Measurements from ENCODE around the gene GRB2.

GRB2 gene

DNA sequence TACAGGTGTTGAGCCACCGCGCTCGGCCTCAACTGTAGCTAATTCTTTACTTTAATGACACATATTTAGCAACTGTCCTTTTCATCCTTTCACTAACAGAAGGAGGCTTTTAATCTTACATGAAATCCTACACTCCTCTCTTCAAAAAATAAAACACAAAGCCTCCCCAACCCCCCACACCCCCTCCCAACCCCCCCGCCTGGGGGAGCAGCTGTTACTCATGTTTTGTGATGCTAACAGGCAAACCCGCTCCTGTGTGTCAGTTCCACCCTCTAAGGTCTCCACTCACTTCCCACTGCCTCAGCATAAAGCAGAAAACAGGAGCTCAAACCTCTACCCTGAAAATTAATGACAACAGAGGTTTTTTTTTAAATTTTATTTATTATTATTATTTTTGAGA is 60.8 kb downstream of the GRB2 start:
- Histone ChIP-seq H3K27ac (ENCODE audit: insufficient read depth, low read length, poor library complexity, severe bottlenecking) (no peak overlapping the region), H3K36me3 (ENCODE audit: control insufficient read depth, insufficient read depth, low read length) (peaks cover 4% of the 10 kb centered on the region), H3K4me1 (ENCODE audit: control insufficient read depth, insufficient read depth, low read length, poor library complexity, severe bottlenecking) (peaks cover 57% of the 10 kb centered on the region), H3K9me3 (ENCODE audit: control insufficient read depth, low read length) (no peaks in the 10 kb centered on the region), H3K27me3 (replicated peaks; ENCODE audit: control insufficient read depth, insufficient read depth, low read length, poor library complexity, severe bottlenecking) (no peaks in the 10 kb centered on the region), H3K4me3 (ENCODE audit: insufficient read depth, low read depth, low read length, poor library complexity, severe bottlenecking) (no peak overlapping the region)
- DNase-seq = peak in 1 of 3 donors; percentile 16

- peaks cover 4% of the 10 kb centered on the region for H3K36me3 ChIP-seq (ENCODE audit: control insufficient read depth, insufficient read depth, low read length)
- H3K27ac ChIP-seq (ENCODE audit: insufficient read depth, low read length, poor library complexity, severe bottlenecking) = no peak overlapping the region
- peaks cover 61% of the 10 kb centered on the region for H3K4me1 ChIP-seq (ENCODE audit: control insufficient read depth, insufficient read depth, low read length, poor library complexity, severe bottlenecking)
- no peaks in the 10 kb centered on the region for H3K27me3 ChIP-seq (replicated peaks; ENCODE audit: control insufficient read depth, insufficient read depth, low read length, poor library complexity, severe bottlenecking)
- no peaks in the 10 kb centered on the region for H3K9me3 ChIP-seq (ENCODE audit: control insufficient read depth, low read length)
- no peak for DNase-seq
- H3K4me3 ChIP-seq (ENCODE audit: insufficient read depth, low read depth, low read length, poor library complexity, severe bottlenecking) = no peak overlapping the region
Observed at GRCh38 chr17:75342996-75343395, 62.5 kb downstream of the GRB2 start.

- H3K4me1 ChIP-seq (ENCODE audit: control insufficient read depth, insufficient read depth, low read length, poor library complexity, severe bottlenecking) = peaks cover 54% of the 10 kb centered on the region
- no peaks in the 10 kb centered on the region for H3K9me3 ChIP-seq (ENCODE audit: control insufficient read depth, low read length)
- H3K27ac ChIP-seq (ENCODE audit: insufficient read depth, low read length, poor library complexity, severe bottlenecking) = no peak overlapping the region
- H3K4me3 ChIP-seq (ENCODE audit: insufficient read depth, low read depth, low read length, poor library complexity, severe bottlenecking) = no peak overlapping the region
- H3K36me3 ChIP-seq (ENCODE audit: control insufficient read depth, insufficient read depth, low read length) = peaks cover 4% of the 10 kb centered on the region
- H3K27me3 ChIP-seq (replicated peaks; ENCODE audit: control insufficient read depth, insufficient read depth, low read length, poor library complexity, severe bottlenecking) = no peaks in the 10 kb centered on the region
- DNase-seq = no peak
Observed at GRCh38 chr17:75341784-75342486, 63.5 kb downstream of the GRB2 start.

DNA sequence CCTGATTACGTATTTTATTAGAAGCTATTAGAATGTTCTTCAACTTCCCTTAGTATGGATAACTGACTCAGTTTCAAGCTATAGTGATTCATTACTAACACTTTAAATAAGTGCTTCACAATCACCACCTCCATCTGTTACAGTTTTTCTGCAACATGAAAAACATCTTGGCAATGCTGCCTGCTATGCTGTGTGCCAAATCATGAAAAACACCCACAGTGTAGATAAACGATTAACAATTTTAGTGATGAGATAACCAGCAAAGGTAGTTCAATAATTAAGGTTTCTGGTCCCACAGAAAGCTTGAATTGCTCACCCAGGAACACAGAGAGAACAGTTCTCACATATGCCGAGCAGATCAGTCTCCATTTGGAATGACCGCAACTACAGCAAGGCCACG is 64.8 kb downstream of the GRB2 start:
- Histone ChIP-seq H3K36me3 (ENCODE audit: control insufficient read depth, insufficient read depth, low read length) (peaks cover 4% of the 10 kb centered on the region), H3K4me1 (ENCODE audit: control insufficient read depth, insufficient read depth, low read length, poor library complexity, severe bottlenecking) (peaks cover 51% of the 10 kb centered on the region), H3K4me3 (ENCODE audit: insufficient read depth, low read depth, low read length, poor library complexity, severe bottlenecking) (no peak overlapping the region), H3K27me3 (replicated peaks; ENCODE audit: control insufficient read depth, insufficient read depth, low read length, poor library complexity, severe bottlenecking) (no peaks in the 10 kb centered on the region), H3K27ac (ENCODE audit: insufficient read depth, low read length, poor library complexity, severe bottlenecking) (no peak overlapping the region), H3K9me3 (ENCODE audit: control insufficient read depth, low read length) (no peaks in the 10 kb centered on the region)
- DNase-seq = no peak

GRCh38 chr17:75339971-75340370 is 65.5 kb downstream of the GRB2 start:
- Histone ChIP-seq H3K36me3 (ENCODE audit: control insufficient read depth, insufficient read depth, low read length) (peaks cover 4% of the 10 kb centered on the region), H3K4me3 (ENCODE audit: insufficient read depth, low read depth, low read length, poor library complexity, severe bottlenecking) (no peak overlapping the region), H3K27me3 (replicated peaks; ENCODE audit: control insufficient read depth, insufficient read depth, low read length, poor library complexity, severe bottlenecking) (no peaks in the 10 kb centered on the region), H3K27ac (ENCODE audit: insufficient read depth, low read length, poor library complexity, severe bottlenecking) (no peak overlapping the region), H3K4me1 (ENCODE audit: control insufficient read depth, insufficient read depth, low read length, poor library complexity, severe bottlenecking) (peaks cover 51% of the 10 kb centered on the region), H3K9me3 (ENCODE audit: control insufficient read depth, low read length) (no peaks in the 10 kb centered on the region)
- DNase-seq = no peak

DNA sequence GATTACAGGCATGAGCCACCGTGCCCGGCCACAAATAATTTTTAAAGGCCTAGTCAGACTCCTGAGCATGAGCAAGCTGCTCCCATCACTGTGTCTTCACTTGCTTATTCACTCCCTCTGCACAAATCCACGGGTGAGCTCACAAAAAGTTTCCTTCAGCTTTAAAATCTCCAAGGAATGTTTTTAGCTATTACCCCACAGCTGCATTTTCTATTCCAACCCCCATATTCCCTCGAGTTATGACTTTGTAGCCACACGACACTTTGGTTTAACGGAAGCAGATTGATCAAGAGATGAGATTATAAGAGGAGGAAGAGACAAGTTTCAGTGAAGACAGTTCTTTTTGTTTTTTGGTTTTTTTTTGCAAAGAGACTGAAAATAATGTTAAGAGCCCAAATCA is 67.1 kb downstream of the GRB2 start:
- DNase-seq = no peak
- peaks cover 44% of the 10 kb centered on the region for H3K4me1 ChIP-seq (ENCODE audit: control insufficient read depth, insufficient read depth, low read length, poor library complexity, severe bottlenecking)
- no peaks in the 10 kb centered on the region for H3K9me3 ChIP-seq (ENCODE audit: control insufficient read depth, low read length)
- H3K36me3 ChIP-seq (ENCODE audit: control insufficient read depth, insufficient read depth, low read length) = peaks cover 4% of the 10 kb centered on the region
- H3K27me3 ChIP-seq (replicated peaks; ENCODE audit: control insufficient read depth, insufficient read depth, low read length, poor library complexity, severe bottlenecking) = no peaks in the 10 kb centered on the region
- no peak overlapping the region for H3K4me3 ChIP-seq (ENCODE audit: insufficient read depth, low read depth, low read length, poor library complexity, severe bottlenecking)
- peak overlapping the region; percentile 28 for H3K27ac ChIP-seq (ENCODE audit: insufficient read depth, low read length, poor library complexity, severe bottlenecking)

DNA sequence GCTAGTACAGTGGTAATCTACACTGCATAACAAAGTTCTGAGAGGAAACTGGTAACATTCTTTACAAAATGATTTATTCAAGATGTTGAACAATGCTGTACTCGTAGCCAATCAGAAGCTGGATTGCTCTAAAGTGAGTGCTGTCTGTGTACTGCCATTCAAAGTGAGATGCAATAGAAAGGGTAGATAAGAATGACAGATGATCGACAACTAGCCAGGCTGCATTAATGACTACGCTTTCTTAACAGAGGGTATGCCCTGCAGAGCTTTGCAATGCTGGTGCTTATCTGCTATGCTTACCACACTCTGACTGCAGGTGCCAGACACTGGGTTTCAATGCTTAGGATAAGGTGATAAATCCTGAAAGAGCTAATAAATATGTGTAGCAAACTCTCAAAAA is 70.2 kb downstream of the GRB2 start:
- no peak for DNase-seq
- Histone ChIP-seq H3K9me3 (ENCODE audit: control insufficient read depth, low read length) (no peaks in the 10 kb centered on the region), H3K4me1 (ENCODE audit: control insufficient read depth, insufficient read depth, low read length, poor library complexity, severe bottlenecking) (peaks cover 38% of the 10 kb centered on the region), H3K27ac (ENCODE audit: insufficient read depth, low read length, poor library complexity, severe bottlenecking) (no peak overlapping the region), H3K36me3 (ENCODE audit: control insufficient read depth, insufficient read depth, low read length) (peaks cover 21% of the 10 kb centered on the region), H3K27me3 (replicated peaks; ENCODE audit: control insufficient read depth, insufficient read depth, low read length, poor library complexity, severe bottlenecking) (no peaks in the 10 kb centered on the region), H3K4me3 (ENCODE audit: insufficient read depth, low read depth, low read length, poor library complexity, severe bottlenecking) (no peak overlapping the region)

DNA sequence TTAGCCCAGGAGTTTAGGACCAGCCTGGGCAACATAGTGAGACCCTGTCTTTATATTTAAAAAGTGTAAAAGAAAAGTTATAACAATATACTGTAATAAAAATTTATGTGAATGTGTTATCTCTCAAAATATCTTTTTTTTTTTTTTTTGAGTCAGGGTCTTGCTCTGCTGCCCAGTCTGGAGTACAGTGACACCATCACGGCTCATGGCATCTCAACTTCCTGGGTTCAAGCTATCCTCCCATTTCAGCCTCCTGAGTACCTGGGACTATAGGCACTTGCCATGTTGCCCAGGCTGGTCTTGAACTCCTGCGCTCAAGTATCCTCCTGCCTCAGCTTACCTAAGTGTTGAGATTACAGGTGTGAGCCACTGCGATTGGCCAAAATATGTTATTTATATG is 70.8 kb downstream of the GRB2 start:
- Histone ChIP-seq H3K27me3 (replicated peaks; ENCODE audit: control insufficient read depth, insufficient read depth, low read length, poor library complexity, severe bottlenecking) (no peaks in the 10 kb centered on the region), H3K4me1 (ENCODE audit: control insufficient read depth, insufficient read depth, low read length, poor library complexity, severe bottlenecking) (peaks cover 33% of the 10 kb centered on the region), H3K9me3 (ENCODE audit: control insufficient read depth, low read length) (no peaks in the 10 kb centered on the region), H3K36me3 (ENCODE audit: control insufficient read depth, insufficient read depth, low read length) (peaks cover 21% of the 10 kb centered on the region), H3K27ac (ENCODE audit: insufficient read depth, low read length, poor library complexity, severe bottlenecking) (no peak overlapping the region), H3K4me3 (ENCODE audit: insufficient read depth, low read depth, low read length, poor library complexity, severe bottlenecking) (no peak overlapping the region)
- DNase-seq = no peak

DNA sequence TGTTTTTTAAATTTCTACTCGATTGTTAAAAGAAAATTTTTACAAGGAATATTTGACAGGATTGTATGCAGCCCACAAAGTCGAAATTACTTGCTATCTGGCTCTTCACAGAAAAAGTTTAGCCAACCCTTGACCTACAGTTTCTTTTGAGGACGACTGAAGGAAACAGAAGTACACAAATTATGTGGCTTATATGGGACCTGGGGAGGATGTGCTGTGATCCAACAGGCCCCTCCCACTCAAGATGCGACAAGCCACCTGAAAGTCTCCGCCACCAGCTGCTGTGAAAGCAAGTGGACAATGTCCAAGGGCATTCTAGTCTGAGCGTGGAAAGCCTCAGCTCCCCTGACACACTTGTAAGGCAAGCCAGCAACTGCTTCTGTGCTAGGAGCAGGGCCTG is 73.8 kb downstream of the GRB2 start:
- Histone ChIP-seq H3K27ac (ENCODE audit: insufficient read depth, low read length, poor library complexity, severe bottlenecking) (no peak overlapping the region), H3K27me3 (replicated peaks; ENCODE audit: control insufficient read depth, insufficient read depth, low read length, poor library complexity, severe bottlenecking) (no peaks in the 10 kb centered on the region), H3K4me3 (ENCODE audit: insufficient read depth, low read depth, low read length, poor library complexity, severe bottlenecking) (no peak overlapping the region), H3K9me3 (ENCODE audit: control insufficient read depth, low read length) (no peaks in the 10 kb centered on the region), H3K4me1 (ENCODE audit: control insufficient read depth, insufficient read depth, low read length, poor library complexity, severe bottlenecking) (peaks cover 18% of the 10 kb centered on the region), H3K36me3 (ENCODE audit: control insufficient read depth, insufficient read depth, low read length) (peaks cover 21% of the 10 kb centered on the region)
- DNase-seq = no peak

GRCh38 chr17:75327757-75328156 is 77.7 kb downstream of the GRB2 start:
- DNase-seq = no peak
- H3K27me3 ChIP-seq (replicated peaks; ENCODE audit: control insufficient read depth, insufficient read depth, low read length, poor library complexity, severe bottlenecking) = no peaks in the 10 kb centered on the region
- no peak overlapping the region for H3K27ac ChIP-seq (ENCODE audit: insufficient read depth, low read length, poor library complexity, severe bottlenecking)
- no peak overlapping the region for H3K4me3 ChIP-seq (ENCODE audit: insufficient read depth, low read depth, low read length, poor library complexity, severe bottlenecking)
- H3K36me3 ChIP-seq (ENCODE audit: control insufficient read depth, insufficient read depth, low read length) = peaks cover 41% of the 10 kb centered on the region
- no peaks in the 10 kb centered on the region for H3K9me3 ChIP-seq (ENCODE audit: control insufficient read depth, low read length)
- H3K4me1 ChIP-seq (ENCODE audit: control insufficient read depth, insufficient read depth, low read length, poor library complexity, severe bottlenecking) = peaks cover 3% of the 10 kb centered on the region

Data from effector memory CD4-positive, alpha-beta T cell (primary cell).